Lower lobe of right lung (tissue), 2 donors: Measurements from ENCODE around the gene ANKRD24. TPM values are rescaled to one million over a fixed set of nuclear protein-coding genes. Genes with fewer than 3 reads are reported as not detected.
"Not testable (repeated sequence)": the region's sequence is repeated elsewhere in the genome, so short reads cannot be mapped to it uniquely, and the experiment has no call there.

Source experiments
- ATAC-seq, 2 donors: fragments of 200-7000 bp; cut with Tn5 transposase; one replicate each; pipeline ENCODE4 v1.9.1; 2020 to 2022; ENCODE audit warnings: mild to moderate bottlenecking in 2 of 2, moderate library complexity in 2 of 2
- DNase-seq: peaks from one replicate; pipeline ENCODE4 v3.0.0-alpha.2; 2020
- H3K27ac ChIP-seq: fragments of 200-600 bp; one replicate; pipeline ENCODE4 v1.8.0; 2022
- H3K27me3 ChIP-seq: fragments of 200-600 bp; one replicate; pipeline ENCODE4 v1.8.0; 2022; ENCODE audit warnings: low read depth
- H3K36me3 ChIP-seq: fragments of 200-600 bp; one replicate; pipeline ENCODE4 v1.8.0; 2022; ENCODE audit warnings: mild to moderate bottlenecking
- H3K4me1 ChIP-seq: fragments of 200-600 bp; one replicate; pipeline ENCODE4 v1.8.0; 2022
- H3K4me3 ChIP-seq: fragments of 200-600 bp; one replicate; pipeline ENCODE4 v1.8.0; 2022; ENCODE audit warnings: mild to moderate bottlenecking
- H3K9me3 ChIP-seq: fragments of 200-600 bp; one replicate; pipeline ENCODE4 v1.8.0; 2022
- intact Hi-C: fragments of 100-400 bp; cut with DNase I; formaldehyde crosslinking; loops from one replicate; pipeline ENCODE4 v1.11.0; 2022
- total RNA-seq: library from RNA; stranded (reverse); fragmentation: NEBNext Ultra II Directional; extraction: Animal tissue kit (Norgen Biotek cat#: 25700); gene quantifications from one replicate; pipeline ENCODE4 v1.2.1, GENCODE V29; 2021
- TF ChIP-seq, protein P1 (sequence below): fragments of 200-600 bp; IDR thresholded peaks from one replicate; pipeline ENCODE4 v1.8.0; 2022; ENCODE audit warnings: antibody characterized with exemption, mild to moderate bottlenecking
- donor health status: DM: no; HTN: yes; CAD: no; lungs with severe emphysema.

ANKRD24 gene
- total RNA-seq, 1 donor from 2014 or later, result 1.9 TPM

DNA sequence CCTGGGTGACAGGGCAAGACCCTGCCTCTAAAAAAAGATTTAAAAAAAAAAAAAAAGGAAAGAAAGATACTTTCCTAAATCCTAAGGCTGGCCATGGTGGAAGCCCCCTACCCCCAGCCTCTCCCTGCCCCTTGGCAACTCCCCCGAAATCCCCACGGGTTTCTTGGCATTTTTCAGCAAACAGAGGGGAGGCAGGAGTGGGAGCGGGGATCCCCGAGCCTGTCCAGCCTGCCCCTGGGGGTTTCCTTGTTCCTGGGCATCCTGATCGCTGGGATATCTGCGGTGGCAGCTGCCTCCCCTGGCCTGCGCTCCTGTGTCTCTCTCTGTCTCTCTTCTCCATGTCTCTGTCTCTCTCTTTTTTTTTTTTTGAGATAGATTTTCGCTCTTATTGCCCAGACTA is 43.4 kb downstream of the ANKRD24 start:
- intact Hi-C loops, result no loop called here
- H3K36me3 ChIP-seq, result no peaks in the 10 kb centered on the region
- no peaks in the 10 kb centered on the region for H3K9me3 ChIP-seq
- peaks cover 6% of the 10 kb centered on the region for H3K4me1 ChIP-seq
- ATAC-seq (no peak), DNase-seq (no peak)
- H3K27me3 ChIP-seq, result peaks cover 19% of the 10 kb centered on the region
- H3K4me3 ChIP-seq, result no peak overlapping the region
- TF ChIP-seq, protein P1, sequence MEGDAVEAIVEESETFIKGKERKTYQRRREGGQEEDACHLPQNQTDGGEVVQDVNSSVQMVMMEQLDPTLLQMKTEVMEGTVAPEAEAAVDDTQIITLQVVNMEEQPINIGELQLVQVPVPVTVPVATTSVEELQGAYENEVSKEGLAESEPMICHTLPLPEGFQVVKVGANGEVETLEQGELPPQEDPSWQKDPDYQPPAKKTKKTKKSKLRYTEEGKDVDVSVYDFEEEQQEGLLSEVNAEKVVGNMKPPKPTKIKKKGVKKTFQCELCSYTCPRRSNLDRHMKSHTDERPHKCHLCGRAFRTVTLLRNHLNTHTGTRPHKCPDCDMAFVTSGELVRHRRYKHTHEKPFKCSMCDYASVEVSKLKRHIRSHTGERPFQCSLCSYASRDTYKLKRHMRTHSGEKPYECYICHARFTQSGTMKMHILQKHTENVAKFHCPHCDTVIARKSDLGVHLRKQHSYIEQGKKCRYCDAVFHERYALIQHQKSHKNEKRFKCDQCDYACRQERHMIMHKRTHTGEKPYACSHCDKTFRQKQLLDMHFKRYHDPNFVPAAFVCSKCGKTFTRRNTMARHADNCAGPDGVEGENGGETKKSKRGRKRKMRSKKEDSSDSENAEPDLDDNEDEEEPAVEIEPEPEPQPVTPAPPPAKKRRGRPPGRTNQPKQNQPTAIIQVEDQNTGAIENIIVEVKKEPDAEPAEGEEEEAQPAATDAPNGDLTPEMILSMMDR, result no peak
- no peak overlapping the region for H3K27ac ChIP-seq

- no peaks in the 10 kb centered on the region for H3K9me3 ChIP-seq
- peaks cover 28% of the 10 kb centered on the region for H3K27me3 ChIP-seq
- no peak overlapping the region for H3K27ac ChIP-seq
- no peaks in the 10 kb centered on the region for H3K36me3 ChIP-seq
- H3K4me3 ChIP-seq, result no peak overlapping the region
- peaks cover 6% of the 10 kb centered on the region for H3K4me1 ChIP-seq
- intact Hi-C loops, result no loop called here
- ATAC-seq (no peak), DNase-seq (no peak)
- TF ChIP-seq, protein P1, result no peak
Observed at GRCh38 chr19:4227771-4228170, 45.3 kb downstream of the ANKRD24 start.

DNA sequence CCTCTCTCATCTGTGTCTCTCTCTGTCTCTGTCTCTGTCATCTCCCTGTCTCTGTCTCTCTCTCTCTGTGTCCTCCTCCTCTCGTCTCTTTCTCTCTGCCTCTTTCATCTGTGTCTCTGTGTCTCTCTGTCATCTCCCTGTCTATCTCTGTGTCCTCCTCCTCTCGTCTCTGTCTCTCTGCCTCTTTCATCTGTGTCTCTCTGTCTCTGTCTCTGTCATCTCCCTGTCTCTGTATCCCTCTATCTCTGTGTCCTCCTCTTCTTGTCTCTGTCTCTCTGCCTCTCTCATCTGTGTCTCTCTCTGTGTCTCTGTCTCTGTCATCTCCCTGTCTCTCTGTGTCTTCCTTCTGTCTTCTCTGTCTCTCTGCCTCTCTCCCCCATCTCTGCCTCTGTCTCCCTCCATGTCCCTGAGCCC is 46.3 kb downstream of the ANKRD24 start:
- Histone ChIP-seq H3K27ac (no peak overlapping the region), H3K27me3 (peaks cover 38% of the 10 kb centered on the region), H3K4me1 (peaks cover 6% of the 10 kb centered on the region), H3K9me3 (no peaks in the 10 kb centered on the region), H3K4me3 (no peak overlapping the region), H3K36me3 (no peaks in the 10 kb centered on the region)
- DNase-seq (no peak), ATAC-seq (no peak)
- intact Hi-C loops, result no loop called here
- TF ChIP-seq, protein P1, result no peak

DNA sequence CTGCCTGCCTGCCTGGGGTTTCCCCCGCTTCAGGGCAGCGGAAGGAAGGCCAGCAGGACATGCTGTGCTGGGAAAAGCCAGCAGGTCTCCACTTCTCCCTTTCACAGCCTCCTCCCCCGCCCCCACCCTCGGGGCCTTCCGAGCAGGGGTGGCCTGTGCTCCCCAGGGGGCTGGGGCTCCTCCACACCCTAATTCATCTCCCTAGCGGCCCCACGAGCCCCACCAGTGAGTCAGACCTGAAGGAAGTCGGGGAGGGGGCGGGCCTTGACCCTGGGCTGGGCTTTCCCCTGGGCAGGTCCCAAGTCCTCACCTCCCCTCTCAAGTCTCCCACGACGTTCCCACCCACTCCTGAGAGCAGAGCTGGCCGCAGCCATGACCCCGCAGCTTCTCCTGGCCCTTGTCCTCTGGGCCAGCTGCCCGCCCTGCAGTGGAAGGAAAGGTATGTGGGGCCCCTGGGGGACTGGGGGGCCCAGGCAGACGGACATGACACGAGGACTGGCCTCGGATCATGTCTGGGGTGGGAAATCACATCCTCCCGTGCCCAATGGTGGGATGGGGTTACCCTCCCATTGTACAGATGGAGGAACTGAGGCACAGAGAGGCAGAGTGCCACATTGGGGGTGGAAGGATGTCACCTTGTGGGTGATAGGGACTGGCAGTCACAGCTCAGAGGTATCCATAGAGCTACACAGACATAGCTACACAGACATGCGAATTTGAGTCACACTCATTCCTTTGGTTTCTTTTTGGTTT is 46.9 kb downstream of the ANKRD24 start, which contains the start of gene EBI3:
Gene EBI3, plus strand, starts transcription at position 345 of the 753 bp plus-strand sequence. Its CDS starts 28 bp downstream, at position 373.
- Histone ChIP-seq H3K27ac (no peak within 1 kb of the TSS), H3K4me3 (peak within 1 kb of the TSS; percentile 1), H3K4me1 (peaks cover 6% of the 10 kb centered on the region), H3K36me3 (no peaks in the 10 kb centered on the region), H3K9me3 (no peaks in the 10 kb centered on the region), H3K27me3 (peaks cover 40% of the 10 kb centered on the region)
- no peak for DNase-seq
- TF ChIP-seq, protein P1, result no peak
- peak; percentile 51 to 64 for ATAC-seq
- intact Hi-C loops, result no loop called here

DNA sequence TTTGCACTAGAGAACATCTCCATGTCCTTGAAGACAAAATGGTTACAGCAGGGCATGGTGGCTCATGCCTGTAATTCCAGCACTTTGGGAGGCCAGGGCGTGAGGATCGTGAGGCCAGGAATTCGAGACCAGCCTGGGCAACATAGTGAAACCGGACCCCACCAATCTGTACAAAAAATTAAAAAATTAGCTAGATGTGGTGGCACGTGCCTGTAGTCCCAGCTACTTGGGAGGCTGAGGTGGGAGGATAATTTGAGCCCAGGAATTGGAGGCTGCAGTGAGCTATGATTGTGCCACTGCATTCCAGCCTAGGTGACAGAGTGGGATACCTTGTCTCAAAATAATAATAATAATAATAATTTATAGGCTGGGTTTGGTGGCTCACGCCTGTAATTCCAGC is 47.7 kb downstream of the ANKRD24 start:
- H3K36me3 ChIP-seq, H3K4me1 ChIP-seq, H3K27ac ChIP-seq, H3K4me3 ChIP-seq, DNase-seq, ATAC-seq, H3K9me3 ChIP-seq, intact Hi-C loops: not testable (repeated sequence)
- H3K27me3 ChIP-seq, result peaks cover 40% of the 10 kb centered on the region

- H3K4me3 ChIP-seq, DNase-seq, H3K27ac ChIP-seq, H3K4me1 ChIP-seq, H3K9me3 ChIP-seq, ATAC-seq, H3K36me3 ChIP-seq, intact Hi-C loops: not testable (repeated sequence)
- peaks cover 40% of the 10 kb centered on the region for H3K27me3 ChIP-seq
Observed at GRCh38 chr19:4231521-4231920, 49.0 kb downstream of the ANKRD24 start.

- ATAC-seq, H3K4me1 ChIP-seq, H3K4me3 ChIP-seq, H3K36me3 ChIP-seq, intact Hi-C loops, H3K27ac ChIP-seq, DNase-seq, H3K9me3 ChIP-seq: not testable (repeated sequence)
- H3K27me3 ChIP-seq, result peaks cover 40% of the 10 kb centered on the region
Observed at GRCh38 chr19:4232139-4232538, 49.6 kb downstream of the ANKRD24 start.
